GM12878 (cell line): ENCODE measurements around the gene SENP1. TPM values are rescaled to one million over a fixed set of nuclear protein-coding genes. Genes with fewer than 3 reads are reported as not detected.

Source experiments
- ATAC-seq: fragments of 200-7000 bp; cut with Tn5 transposase; 3 replicates; pipeline ENCODE4 v1.9.1; 2020; ENCODE audit warnings: mild to moderate bottlenecking, moderate library complexity
- BruUV-seq: library from RNA; stranded (reverse); fragments of 400-500 nt; replicated peaks from 2 replicates; lab custom pipeline; 2021; lab: Mats Ljungman, UMichigan
- CTCF ChIA-PET: fragments of 300-600 bp; sonication (Branson Sonifier 250); formaldehyde crosslinking; extraction: SDS; loops from one replicate; lab custom pipeline; 2021; ENCODE audit warnings: inconsistent platforms; lab: Yijun Ruan, JAX
- POLR2A ChIA-PET: fragments of 350-600 bp; formaldehyde crosslinking; extraction: SDS; loops from one replicate; lab custom pipeline; 2021; ENCODE audit warnings: inconsistent platforms; lab: Charles Lee
- RAD21 ChIA-PET: fragments of 300-600 bp; sonication (Branson Sonifier 250); formaldehyde crosslinking; loops from one replicate; lab custom pipeline; 2023; ENCODE audit warnings: antibody characterized with exemption; ENCODE audit not compliant: unreplicated experiment; lab: Charles Lee
- SMC1A ChIA-PET: fragments of 300-600 bp; sonication (Branson Sonifier 250); formaldehyde crosslinking; loops from one replicate; lab custom pipeline; 2023; ENCODE audit not compliant: unreplicated experiment, uncharacterized antibody; lab: Charles Lee
- DNase-seq: peaks from one replicate; pipeline ENCODE4 v3.0.0-alpha.2; 2011; ENCODE audit warnings: low read depth, low spot score
- FAIRE-seq: peaks from 3 replicates; lab custom pipeline; 2011; peaks lifted over from hg19 to GRCh38; lab: Jason Lieb, UNC
- H2AFZ ChIP-seq: 2 replicates; pipeline ENCODE4 v1.6.0; 2011; ENCODE audit warnings: low read depth, low read length, control low read depth; ENCODE audit not compliant: control insufficient read depth
- H3K27ac ChIP-seq: 2 replicates; pipeline ENCODE4 v1.5.1; 2011; ENCODE audit warnings: control low read depth; ENCODE audit not compliant: control insufficient read depth, insufficient read depth
- H3K27me3 ChIP-seq, 2 experiments: replicated peaks in 1 of 2; 2 replicates each; pipeline versions ENCODE4 v1.6.0 to v1.6.1; 2011; ENCODE audit warnings: low read length in 1 of 2; ENCODE audit not compliant: control insufficient read depth in 2 of 2, insufficient read depth in 2 of 2
- H3K36me3 ChIP-seq, 2 experiments: 2 replicates each; pipeline ENCODE4 v1.5.1; 2011; ENCODE audit warnings: low read length in 1 of 2; ENCODE audit not compliant: control insufficient read depth in 2 of 2, insufficient read depth in 2 of 2
- H3K4me1 ChIP-seq: 2 replicates; pipeline ENCODE4 v1.6.1; 2011; ENCODE audit warnings: mild to moderate bottlenecking, low read length, moderate library complexity, mixed read lengths; ENCODE audit not compliant: control insufficient read depth, insufficient read depth
- H3K4me2 ChIP-seq: 2 replicates; pipeline ENCODE4 v1.6.0; 2011; ENCODE audit warnings: control low read depth; ENCODE audit not compliant: control insufficient read depth, insufficient read depth
- H3K4me3 ChIP-seq: fragments of 200-600 bp; sonication (generic); 2 replicates; pipeline ENCODE4 v1.5.1; 2016
- H3K79me2 ChIP-seq: 2 replicates; pipeline ENCODE4 v1.6.0; 2011; ENCODE audit warnings: low read length; ENCODE audit not compliant: control insufficient read depth, insufficient read depth
- H3K9ac ChIP-seq: 2 replicates; pipeline ENCODE4 v1.8.0; 2011; ENCODE audit warnings: low read length, control low read depth, mixed read lengths; ENCODE audit not compliant: control insufficient read depth, insufficient read depth
- H3K9me3 ChIP-seq: replicated peaks from 3 replicates; pipeline ENCODE4 v1.5.1; 2011; ENCODE audit warnings: mild to moderate bottlenecking, low read length; ENCODE audit not compliant: control insufficient read depth, insufficient read depth
- H4K20me1 ChIP-seq: 2 replicates; pipeline ENCODE4 v1.6.0; 2011; ENCODE audit not compliant: control insufficient read depth, insufficient read depth
- CBX5 ChIP-seq: sonication (generic); IDR thresholded peaks from 2 replicates; pipeline ENCODE4 v1.6.1; 2016; ENCODE audit warnings: low read depth, moderate library complexity, mild to moderate bottlenecking, inconsistent platforms
- CHD1 ChIP-seq: IDR thresholded peaks from 2 replicates; pipeline ENCODE4 v1.6.1; 2012; ENCODE audit warnings: low read depth, low read length, improper control_type of control experiment
- ESRRA ChIP-seq: IDR thresholded peaks from 2 replicates; pipeline ENCODE4 v1.6.1; 2012; ENCODE audit warnings: mild to moderate bottlenecking, low read length, improper control_type of control experiment
- FOS ChIP-seq: IDR thresholded peaks from 3 replicates; pipeline ENCODE4 v1.6.1; 2011; ENCODE audit warnings: borderline replicate concordance; ENCODE audit not compliant: insufficient read length; ENCODE audit errors: extremely low read depth
- FOXM1 ChIP-seq: IDR thresholded peaks from 2 replicates; pipeline ENCODE4 v1.6.1; 2012; ENCODE audit warnings: low read depth, mild to moderate bottlenecking, inconsistent platforms, low read length, moderate library complexity
- HDAC2 ChIP-seq: fragments of 200-600 bp; sonication (generic); IDR thresholded peaks from 2 replicates; pipeline ENCODE4 v1.6.1; 2017
- IKZF1 ChIP-seq: fragments of 450-650 bp; conservative IDR thresholded peaks from 2 replicates; pipeline ENCODE4 v1.6.1; 2017; ENCODE audit warnings: antibody characterized with exemption, mild to moderate bottlenecking
- IRF4 ChIP-seq: IDR thresholded peaks from 2 replicates; pipeline ENCODE4 v1.6.1; 2011; ENCODE audit warnings: low read depth, low read length
- MEF2B ChIP-seq: fragments of 450-650 bp; IDR thresholded peaks from 2 replicates; pipeline ENCODE4 v1.6.1; 2018; ENCODE audit warnings: mild to moderate bottlenecking, moderate library complexity; ENCODE audit not compliant: partially characterized antibody, poor library complexity, severe bottlenecking
- MTA2 ChIP-seq: fragments of 450-650 bp; IDR thresholded peaks from 2 replicates; pipeline ENCODE4 v1.6.1; 2016; ENCODE audit warnings: low read depth, mild to moderate bottlenecking, moderate library complexity
- NR2F1 ChIP-seq: fragments of 450-650 bp; conservative IDR thresholded peaks from 2 replicates; pipeline ENCODE4 v1.6.1; 2017; ENCODE audit warnings: mild to moderate bottlenecking
- PAX5 ChIP-seq: IDR thresholded peaks from 2 replicates; pipeline ENCODE4 v1.6.1; 2011; ENCODE audit warnings: low read depth, low read length, borderline replicate concordance
- PAX8 ChIP-seq: fragments of 450-650 bp; IDR thresholded peaks from 2 replicates; pipeline ENCODE4 v1.6.1; 2017; ENCODE audit warnings: mild to moderate bottlenecking, moderate library complexity
- PKNOX1 ChIP-seq: fragments of 450-650 bp; IDR thresholded peaks from 2 replicates; pipeline ENCODE4 v1.6.1; 2016; ENCODE audit warnings: mild to moderate bottlenecking
- PML ChIP-seq: IDR thresholded peaks from 2 replicates; pipeline ENCODE4 v1.6.1; 2012; ENCODE audit warnings: low read length, inconsistent platforms
- RAD51 ChIP-seq: fragments of 450-650 bp; IDR thresholded peaks from 2 replicates; pipeline ENCODE4 v1.6.1; 2016; ENCODE audit warnings: moderate library complexity, mild to moderate bottlenecking, inconsistent platforms
- REST ChIP-seq: IDR thresholded peaks from 2 replicates; pipeline ENCODE4 v1.6.1; 2012; ENCODE audit warnings: mild to moderate bottlenecking, low read depth, low read length
- SMARCA5 ChIP-seq: fragments of 450-650 bp; IDR thresholded peaks from 2 replicates; pipeline ENCODE4 v1.6.1; 2017; ENCODE audit warnings: mild to moderate bottlenecking
- TARDBP ChIP-seq: IDR thresholded peaks from 2 replicates; pipeline ENCODE4 v1.6.1; 2016; ENCODE audit warnings: borderline replicate concordance
- WGBS: methylation state at CpG from one replicate; pipeline ENCODE4 v1.1.6; 2016; ENCODE audit warnings: low lambda C conversion rate; ENCODE audit not compliant: insufficient replicate concordance, insufficient coverage; ENCODE audit errors: missing lambda C conversion rate; 5-methylcytosine and 5-hydroxymethylcytosine counted together
- in situ Hi-C: fragments of 300-500 bp; cut with MboI; formaldehyde crosslinking; loops from 9 replicates; pipeline ENCODE4 v1.14.3; 2018; ENCODE audit warnings: mixed read lengths
- intact Hi-C: fragments of 100-400 bp; cut with micrococcal nuclease; formaldehyde crosslinking; loops from one replicate; pipeline ENCODE4 v1.14.2; 2022; ENCODE audit not compliant: unreplicated experiment
- polyA plus RNA-seq, 11 experiments: library from polyadenylated mRNA; depleted of rRNA in 4 of 11; unstranded in 6 of 11; stranded (reverse) in 5 of 11; fragments of >200 nt; fragmentation: Nextera tagmentation in 4 of 11; fragmentation: Illumina TruSeq in 1 of 11; extraction: Ambion mirVana in 4 of 11; extraction: Trizol in 1 of 11; gene quantifications; 1 replicate in 1 of 11; 2 replicates in 10 of 11; pipeline versions ENCODE4 v1.2.1 to v1.2.3, GENCODE V29; 2011 to 2016; ENCODE audit warnings: inconsistent platforms in 2 of 11, missing spikeins in 2 of 11, low read depth in 1 of 11
- total RNA-seq, 4 experiments: library from RNA; depleted of rRNA in 3 of 4; stranded (reverse); fragments of >200 nt in 3 of 4; fragmentation: Illumina TruSeq in 1 of 4; extraction: Trizol in 1 of 4; gene quantifications; 2 replicates each; pipeline versions ENCODE4 v1.2.1 to v1.2.3, GENCODE V29; 2013 to 2021

SENP1 gene
- total and polyA plus RNA-seq, 10 of the 15 experiments (the other 5 are each of a cell fraction or from before 2014, with no cell fraction given) = 8.1 to 52.4 (median 26.1) TPM

GRCh38 chr12:48031135-48031960 is 74.5 kb downstream of the SENP1 start (continued):
- TF ChIP-seq PKNOX1 = no peak

GRCh38 chr12:48030173-48030650 is 75.7 kb downstream of the SENP1 start:
- in situ Hi-C loops = no loop called here
- peak overlapping the region; percentile 21; the same call in 1 of the 2 replicates for H2AFZ ChIP-seq
- POLR2A ChIA-PET = interaction anchor here (0.5 kb wide), 1 partner anchor 106 kb away, joined by 3 read pairs; no protein-coding TSS in a partner anchor

More at GRCh38 chr12:48030173-48030650, 75.7 kb downstream of the SENP1 start:
- ChIA-PET RAD21 (no interaction called here), SMC1A (no interaction called here), CTCF (no interaction called here)
- H3K9me3 ChIP-seq = no peaks in the 10 kb centered on the region
- no TSS peak for BruUV-seq
- H4K20me1 ChIP-seq = no peaks in the 10 kb centered on the region
- H3K4me2 ChIP-seq = no peak overlapping the region
- H3K27me3 ChIP-seq = no peaks in the 10 kb centered on the region
- no peak for DNase-seq
- no peaks in the 10 kb centered on the region for H3K36me3 ChIP-seq
- intact Hi-C loops = no loop called here
- no peak for FAIRE-seq
- H3K9ac ChIP-seq = no peak overlapping the region
- H3K4me1 ChIP-seq = no peaks in the 10 kb centered on the region
- ATAC-seq = peak; percentile 41
- TF ChIP-seq RAD51 (no peak), PML (no peak), ESRRA (no peak), IKZF1 (no peak), MEF2B (no peak), PAX5 (no peak), MTA2 (no peak), IRF4 (no peak), TARDBP (no peak), HDAC2 (no peak), CBX5 (no peak), NR2F1 (no peak), SMARCA5 (no peak), CHD1 (no peak), FOS (no peak), FOXM1 (no peak), PAX8 (no peak), REST (no peak)
- H3K79me2 ChIP-seq = no peaks in the 10 kb centered on the region
- WGBS = 28% methylated on average over 4 of the region's 4 CpGs
- H3K27ac ChIP-seq = no peak overlapping the region
- H3K4me3 ChIP-seq = no peak overlapping the region
